ENCODE results near the gene NPAS4.

GRCh38 chr11:66421492-66422205 is 814 bp downstream of the NPAS4 start:
- TF ChIP-seq CTCF (IDR thresholded peaks at IDR 0.05) = peak in 1 of 7 experiments; percentile 17
- peak in 1 of 3 donors; percentile 9 for TF ChIP-seq POLR2A (IDR thresholded peaks at IDR 0.05)
